Measurements from ENCODE around the gene TNKS1BP1. TPM values are rescaled to one million over a fixed set of nuclear protein-coding genes. Genes with fewer than 3 reads are reported as not detected.

Gene TNKS1BP1
- polyA plus RNA-seq, 1 experiment = 73.7 TPM

DNA sequence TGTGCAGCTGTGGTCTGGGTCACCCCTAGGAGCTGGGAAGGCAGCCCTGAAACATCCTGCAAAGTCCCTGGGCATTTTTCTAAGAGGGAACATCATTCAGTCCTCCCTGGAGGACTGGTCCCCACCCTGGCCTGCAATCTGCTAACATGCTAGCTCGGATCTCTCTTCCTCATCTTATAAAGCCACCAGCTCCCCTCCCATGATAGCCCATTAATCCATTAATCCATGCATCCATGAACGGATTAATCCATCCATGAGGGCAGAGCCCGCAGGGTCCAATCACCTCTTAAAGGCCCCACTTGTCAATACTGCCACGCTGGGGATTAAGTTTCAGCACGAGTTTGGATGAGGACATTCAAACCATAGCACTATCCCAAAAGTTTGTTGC lies 44.1 kb upstream of the TNKS1BP1 start:
- H3K4me3 ChIP-seq (ENCODE audit: low read depth, low read length) = no peak overlapping the region
- POLR2A ChIA-PET = no interaction called here
- H3K36me3 ChIP-seq (ENCODE audit: control insufficient read depth, insufficient read depth, low read length) = no peaks in the 10 kb centered on the region
- no peak for DNase-seq (ENCODE audit: low read depth)
- no peaks in the 10 kb centered on the region; the same call in none of the 2 replicates for H3K27me3 ChIP-seq (ENCODE audit: control insufficient read depth, insufficient read depth, low read length)
- CTCF ChIA-PET = interaction anchor here (1.1 kb wide), 1 partner anchor 18 kb away, joined by 4 read pairs; no protein-coding TSS in a partner anchor
- TF ChIP-seq CTCF (IDR thresholded peaks at IDR 0.05; ENCODE audit: insufficient read depth, low read depth, low read length) = no peak

- ChIA-PET CTCF (interaction anchor here (1.1 kb wide), 1 partner anchor 17 kb away, joined by 4 read pairs; no protein-coding TSS in a partner anchor), POLR2A (no interaction called here)
- Histone ChIP-seq H3K27me3 (ENCODE audit: control insufficient read depth, insufficient read depth, low read length) (no peaks in the 10 kb centered on the region; the same call in none of the 2 replicates), H3K4me3 (ENCODE audit: low read depth, low read length) (no peak overlapping the region), H3K36me3 (ENCODE audit: control insufficient read depth, insufficient read depth, low read length) (no peaks in the 10 kb centered on the region)
- TF ChIP-seq CTCF (IDR thresholded peaks at IDR 0.05; ENCODE audit: insufficient read depth, low read depth, low read length) = no peak
- no peak for DNase-seq (ENCODE audit: low read depth)
These were observed 43.5 kb upstream of the TNKS1BP1 start for GRCh38 chr11:57368106-57368844.

- CTCF ChIA-PET = no interaction called here
- Histone ChIP-seq H3K27me3 (ENCODE audit: control insufficient read depth, insufficient read depth, low read length) (peaks cover 5% of the 10 kb centered on the region), H3K4me3 (ENCODE audit: low read depth, low read length) (no peak overlapping the region), H3K36me3 (ENCODE audit: control insufficient read depth, insufficient read depth, low read length) (no peaks in the 10 kb centered on the region)
- no peak for DNase-seq (ENCODE audit: low read depth)
- POLR2A ChIA-PET = no interaction called here
- no peak for TF ChIP-seq CTCF (IDR thresholded peaks at IDR 0.05; ENCODE audit: insufficient read depth, low read depth, low read length)
These were observed 40.3 kb upstream of the TNKS1BP1 start for GRCh38 chr11:57364851-57365660.

GRCh38 chr11:57363131-57364080 lies 38.7 kb upstream of the TNKS1BP1 start:
- Histone ChIP-seq H3K4me3 (ENCODE audit: low read depth, low read length) (no peak overlapping the region), H3K27me3 (ENCODE audit: control insufficient read depth, insufficient read depth, low read length) (peaks cover 6% of the 10 kb centered on the region), H3K36me3 (ENCODE audit: control insufficient read depth, insufficient read depth, low read length) (no peaks in the 10 kb centered on the region)
- POLR2A ChIA-PET = no interaction called here
- no peak for DNase-seq (ENCODE audit: low read depth)
- TF ChIP-seq CTCF (IDR thresholded peaks at IDR 0.05; ENCODE audit: insufficient read depth, low read depth, low read length) = no peak
- CTCF ChIA-PET = interaction anchor here (0.6 to 1.5 kb wide), 3 partner anchors 10 to 16 kb away, joined by 3 read pairs; no protein-coding TSS in a partner anchor
